GM18517 (cell line): ENCODE measurements around the gene GRIK3.

Experiments used
- ATAC-seq: cut with Tn5 transposase; IDR thresholded peaks from one replicate; pipeline ENCODE4 v1.9.1; 2021; ENCODE audit warnings: mild to moderate bottlenecking, moderate library complexity; ENCODE audit not compliant: unreplicated experiment

The GRIK3 gene

GRCh38 chr1:37047542-37047941 lies 13.2 kb upstream of the GRIK3 start:
- ATAC-seq, result no peak

GRCh38 chr1:37043101-37043500 lies 8.8 kb upstream of the GRIK3 start:
- ATAC-seq, result no peak

- no peak for ATAC-seq
These were observed 8.2 kb upstream of the GRIK3 start for GRCh38 chr1:37042506-37042905.

GRCh38 chr1:37041483-37041882 lies 7.2 kb upstream of the GRIK3 start:
- ATAC-seq, result no peak

- no peak for ATAC-seq
These were observed 6.5 kb upstream of the GRIK3 start for GRCh38 chr1:37040773-37041172.

GRCh38 chr1:37040261-37040660 lies 5.9 kb upstream of the GRIK3 start:
- no peak for ATAC-seq

- ATAC-seq, result no peak
These were observed 4.1 kb upstream of the GRIK3 start for GRCh38 chr1:37038227-37039093.

GRCh38 chr1:37037690-37038089 lies 3.4 kb upstream of the GRIK3 start:
- no peak for ATAC-seq

GRCh38 chr1:37036667-37037053 lies 2.3 kb upstream of the GRIK3 start:
- ATAC-seq, result no peak

GRCh38 chr1:37035796-37036666 lies 1.7 kb upstream of the GRIK3 start:
- ATAC-seq, result no peak

- ATAC-seq, result no peak
These were observed 838 bp upstream of the GRIK3 start for GRCh38 chr1:37035014-37035691.

- no peak for ATAC-seq
These were observed 787 bp downstream of the GRIK3 start for GRCh38 chr1:37033355-37034101.

GRCh38 chr1:37032660-37033354 lies 1.5 kb downstream of the GRIK3 start:
- ATAC-seq, result no peak

GRCh38 chr1:37031871-37032270 lies 2.4 kb downstream of the GRIK3 start:
- ATAC-seq, result no peak

GRCh38 chr1:37031429-37031828 lies 2.9 kb downstream of the GRIK3 start:
- no peak for ATAC-seq

- no peak for ATAC-seq
These were observed 5.2 kb downstream of the GRIK3 start for GRCh38 chr1:37028981-37029617.

- no peak for ATAC-seq
These were observed 12.8 kb downstream of the GRIK3 start for GRCh38 chr1:37021502-37021901.

GRCh38 chr1:37020653-37021277 lies 13.6 kb downstream of the GRIK3 start:
- ATAC-seq, result no peak

- ATAC-seq, result no peak
These were observed 15.8 kb downstream of the GRIK3 start for GRCh38 chr1:37018510-37018909.
